ENCODE measurements around the gene HIBCH. TPM values are rescaled to one million over a fixed set of nuclear protein-coding genes. Genes with fewer than 3 reads are reported as not detected.

HIBCH gene
- total and polyA plus RNA-seq, 9 of the 15 experiments (the other 6 are each of a cell fraction or from before 2014, with no cell fraction given): 17.0 to 65.4 (median 28.3) TPM

- TF ChIP-seq FIP1L1 (IDR thresholded peaks at IDR 0.05; ENCODE audit: low read depth, low read length, poor library complexity, severe bottlenecking) (peak; percentile 29), SMAD1 (IDR thresholded peaks at IDR 0.05; ENCODE audit: low read depth, low read length, partially characterized antibody) (peak; percentile 26), CTCF (IDR thresholded peaks at IDR 0.05 in 2 of 3, conservative IDR thresholded peaks at IDR 0.05 in 1 of 3; ENCODE audit: insufficient read depth in 2 of 3, low read depth in 1 of 3, low read length in 3 of 3) (peak; percentile 75 to 87 (median 77)), SRSF3 (IDR thresholded peaks at IDR 0.05; ENCODE audit: insufficient read depth, low read length) (no peak)
Observed at GRCh38 chr2:190180313-190181122, 139.1 kb downstream of the HIBCH start (continued).

- no peaks in the 10 kb centered on the region for H3K9me1 ChIP-seq (ENCODE audit: control insufficient read depth, insufficient read depth, low read length)
- H3K4me2 ChIP-seq (ENCODE audit: insufficient read depth, low read length): peak overlapping the region; percentile 84
- CTCF ChIA-PET (ENCODE audit: low intra/inter-chr PET ratio): interaction anchor here (0.7 to 1.6 kb wide), 3 partner anchors 88 to 519 kb away, joined by 3 to 7 read pairs (median 3); partner anchors contain the start of gene ASNSD1
- in situ Hi-C loops (cut with MboI) (no loop called here), intact Hi-C loops (cut with micrococcal nuclease) (loop anchor here (1.0 to 10.0 kb wide), 5 partner anchors 91 to 395 kb away; partner anchors contain the start of genes HIBCH, ORMDL1 and PMS1)
- ATAC-seq (no peak), DNase-seq (ENCODE audit: extremely low read depth in 1 of 4, low spot score in 3 of 4) (no peak), FAIRE-seq (no peak)
- peak overlapping the region; percentile 75 for H3K4me3 ChIP-seq
- H3K36me3 ChIP-seq (ENCODE audit: control insufficient read depth, insufficient read depth, low read length): peaks cover 11% of the 10 kb centered on the region; the same call in 2 of the 3 replicates
- POLR2A ChIA-PET: interaction anchor here (1.6 kb wide), 1 partner anchor 10 kb away, joined by 9 read pairs; no protein-coding TSS in a partner anchor
- peaks cover 44% of the 10 kb centered on the region for H3K79me2 ChIP-seq (ENCODE audit: control insufficient read depth, insufficient read depth, low read length)
- H3K4me1 ChIP-seq (replicated peaks in 1 of 2; ENCODE audit: control insufficient read depth in 2 of 2, insufficient read depth in 2 of 2, low read length in 2 of 2): peaks cover 13 to 14% of the 10 kb centered on the region in 2 experiments; a peak in 4 of 5 replicates
- 36% methylated on average over 11 of the region's 13 CpGs for WGBS (ENCODE audit: insufficient coverage, low coverage, missing lambda C conversion rate)
- peak overlapping the region; percentile 73 to 94 for H3K9ac ChIP-seq (ENCODE audit: insufficient read depth in 1 of 2, low read depth in 2 of 2, low read length in 2 of 2)
- H3K9me3 ChIP-seq (replicated peaks; ENCODE audit: control insufficient read depth, insufficient read depth, low read depth, low read length): no peaks in the 10 kb centered on the region
- H2AFZ ChIP-seq (ENCODE audit: low read depth, low read length): peak overlapping the region; percentile 81
- BruUV-seq (replicated peaks): no TSS peak
- no peaks in the 10 kb centered on the region for H3K27me3 ChIP-seq (ENCODE audit: control insufficient read depth in 2 of 2, insufficient read depth in 2 of 2, low read length in 2 of 2)
- H4K20me1 ChIP-seq (replicated peaks; ENCODE audit: control insufficient read depth, insufficient read depth, low read length): no peaks in the 10 kb centered on the region; the same call in 1 of the 2 replicates
- H3K27ac ChIP-seq (ENCODE audit: extremely low read depth, low read depth, low read length): peak overlapping the region; percentile 84; the same call in 2 of the 3 replicates
- TF ChIP-seq REST (IDR thresholded peaks at IDR 0.05; ENCODE audit: borderline replicate concordance): peak; percentile 59; the same call in 1 of the 2 replicates
- no peak for TF ChIP-seq REST (CRISPR knock-in tag; IDR thresholded peaks at IDR 0.05; ENCODE audit: low read depth)
Observed at GRCh38 chr2:190179754-190180312, 139.8 kb downstream of the HIBCH start.

Measured in K562 (cell line).